Activated naive CD4-positive, alpha-beta T cell (primary cell): ENCODE data around the gene GTPBP6.
"Not testable (repeated sequence)": the region's sequence is repeated elsewhere in the genome, so short reads cannot be mapped to it uniquely, and the experiment has no call there.

Experiments
- DNase-seq, 4 experiments: peaks; one replicate each; lab custom pipeline; 2025; lab: John Stamatoyannopoulos, UW

Gene GTPBP6

DNA sequence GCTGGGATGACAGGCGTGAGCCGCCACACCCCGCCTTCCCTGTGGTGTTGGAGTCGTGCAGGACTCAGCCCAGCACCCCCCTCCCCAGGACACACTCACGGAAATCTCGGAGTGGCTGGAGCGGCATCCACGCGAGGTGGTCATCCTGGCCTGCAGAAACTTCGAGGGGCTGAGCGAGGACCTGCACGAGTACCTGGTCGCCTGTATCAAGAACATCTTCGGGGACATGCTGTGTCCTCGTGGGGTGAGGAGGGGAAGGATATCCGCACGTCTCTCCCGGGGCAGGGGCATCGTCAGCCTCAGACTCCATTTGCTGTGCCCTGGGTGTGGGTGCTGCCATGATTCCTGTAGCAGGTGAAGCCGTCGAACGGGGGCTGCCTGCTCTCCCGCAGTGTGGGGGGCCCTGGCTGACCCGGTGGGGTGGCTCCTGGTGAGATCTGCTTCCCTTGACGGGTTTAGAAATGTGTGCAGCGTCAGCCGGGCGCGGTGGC is 27.1 kb downstream of the GTPBP6 start:
- DNase-seq = no peak

DNA sequence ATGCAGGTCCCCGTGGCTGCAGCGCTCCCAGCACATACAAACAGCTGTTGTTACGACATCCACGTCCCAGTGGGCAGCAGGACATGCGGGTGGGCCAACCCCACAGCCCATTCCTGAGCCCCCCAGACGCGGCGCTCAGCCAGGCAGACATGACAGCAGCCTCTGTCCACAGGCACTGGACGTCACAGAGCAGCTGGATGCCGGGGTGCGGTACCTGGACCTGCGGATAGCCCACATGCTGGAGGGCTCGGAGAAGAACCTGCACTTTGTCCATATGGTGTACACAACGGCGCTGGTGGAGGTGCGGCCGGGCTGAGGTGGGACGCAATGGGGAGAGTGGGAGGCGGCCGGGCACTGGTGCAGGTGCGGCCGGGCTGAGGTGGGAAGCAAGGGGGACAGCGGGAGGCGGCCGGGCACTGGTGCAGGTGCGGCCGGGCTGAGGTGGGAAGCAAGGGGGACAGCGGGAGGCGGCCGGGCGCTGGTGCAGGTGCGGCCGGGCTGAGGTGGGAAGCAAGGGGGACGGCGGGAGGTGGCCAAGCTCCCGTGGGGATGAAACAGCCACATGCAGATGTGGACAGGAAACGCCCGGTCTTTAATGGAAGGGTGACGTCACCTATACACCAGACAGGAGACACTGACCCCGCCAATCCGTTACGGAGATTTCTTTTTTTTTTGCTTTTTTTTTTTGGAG is 28.0 kb downstream of the GTPBP6 start:
- no peak for DNase-seq

DNA sequence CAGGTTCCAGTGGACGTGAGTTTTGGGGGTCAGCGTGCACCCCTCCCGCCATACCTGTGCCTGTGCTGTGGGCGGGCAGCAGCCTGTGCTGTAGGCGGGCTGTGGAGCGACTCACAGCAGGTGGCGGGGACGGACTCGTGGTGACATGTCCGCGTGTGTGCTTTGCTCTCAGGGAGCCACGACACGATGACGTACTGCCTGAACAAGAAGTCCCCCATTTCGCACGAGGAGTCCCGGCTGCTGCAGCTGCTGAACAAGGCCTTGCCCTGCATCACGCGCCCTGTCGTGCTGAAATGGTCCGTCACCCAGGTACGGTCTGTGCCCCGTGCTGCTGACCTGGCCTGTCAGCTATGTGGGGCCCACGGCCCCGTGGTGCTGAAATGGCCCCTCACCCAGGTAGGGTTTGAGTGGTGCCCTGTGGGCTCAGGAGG is 30.0 kb downstream of the GTPBP6 start:
- no peak for DNase-seq

DNA sequence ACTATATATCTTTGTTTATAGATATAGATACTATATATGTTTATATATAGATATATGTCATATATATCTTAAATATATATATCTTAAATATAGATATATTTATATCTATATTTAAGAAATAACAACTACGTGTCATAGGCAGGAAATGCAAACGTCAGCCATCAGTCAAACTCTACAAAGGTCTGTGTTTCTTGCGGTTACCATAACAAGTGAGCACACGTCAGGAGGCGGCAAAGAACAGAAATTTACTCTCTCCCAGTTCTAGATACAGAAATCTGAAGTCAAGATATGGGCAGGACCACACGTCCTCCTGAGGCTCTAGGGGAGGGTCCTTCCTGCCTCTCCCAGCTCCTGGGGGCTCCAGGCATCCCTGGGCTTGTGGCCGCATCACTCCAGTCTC is 30.9 kb downstream of the GTPBP6 start:
- DNase-seq = no peak

DNA sequence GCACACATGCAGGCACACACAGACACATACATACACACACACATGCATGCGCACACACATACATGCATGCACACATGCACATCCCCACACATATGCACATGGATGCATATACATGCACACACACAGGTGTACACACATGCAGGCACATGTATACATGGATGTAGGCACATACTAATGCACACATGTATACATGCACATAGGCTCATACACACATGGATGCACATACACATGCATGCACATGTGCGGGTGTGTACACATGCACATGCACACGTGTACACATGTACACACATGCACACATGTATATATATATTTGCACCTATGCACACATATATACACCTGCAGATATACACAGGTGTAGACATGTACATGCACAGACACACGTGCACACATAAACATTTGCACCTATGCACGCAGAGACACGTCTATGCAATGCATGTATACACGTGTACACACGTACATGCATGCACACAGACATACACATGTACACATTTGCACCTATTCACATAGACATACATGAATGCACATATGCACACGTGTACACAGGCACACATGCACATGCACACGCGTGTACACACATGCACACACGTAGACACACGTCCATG is 33.4 kb downstream of the GTPBP6 start:
- no peak for DNase-seq

DNA sequence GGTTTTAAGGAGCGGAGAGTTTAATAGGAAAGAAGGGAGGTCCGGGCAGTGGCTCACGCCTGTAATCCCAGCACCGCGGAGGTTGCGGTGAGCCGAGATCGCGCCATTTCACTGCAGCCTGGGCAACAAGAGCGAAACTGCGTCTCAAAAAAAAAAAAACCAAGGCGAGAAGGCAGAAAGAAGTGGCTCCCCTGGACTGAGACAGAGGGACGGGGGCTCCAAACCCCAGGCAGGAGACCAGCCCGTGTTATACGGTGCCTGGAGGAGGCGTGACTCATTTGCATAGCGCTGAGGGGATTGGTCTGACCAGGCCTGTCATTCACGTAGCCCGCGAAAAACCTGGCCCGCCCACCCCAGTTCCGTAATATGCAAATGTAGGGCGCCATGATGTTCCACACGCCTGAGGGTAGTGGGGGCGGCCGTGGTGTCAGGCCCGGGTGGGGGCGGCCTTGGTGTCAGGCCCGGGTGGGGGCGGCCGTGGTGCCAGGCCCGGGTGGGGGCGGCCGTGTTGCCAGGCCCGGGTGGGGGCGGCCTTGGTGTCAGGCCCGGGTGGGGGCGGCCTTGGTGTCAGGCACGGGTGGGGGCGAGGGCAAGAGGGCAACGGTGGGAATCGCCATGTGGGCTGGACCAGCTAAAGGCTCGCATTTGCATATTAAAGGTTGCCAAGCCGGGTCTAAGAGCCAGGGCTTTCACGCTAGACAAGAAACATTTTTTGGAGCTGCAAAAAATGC is 35.3 kb downstream of the GTPBP6 start:
- DNase-seq = no peak

DNA sequence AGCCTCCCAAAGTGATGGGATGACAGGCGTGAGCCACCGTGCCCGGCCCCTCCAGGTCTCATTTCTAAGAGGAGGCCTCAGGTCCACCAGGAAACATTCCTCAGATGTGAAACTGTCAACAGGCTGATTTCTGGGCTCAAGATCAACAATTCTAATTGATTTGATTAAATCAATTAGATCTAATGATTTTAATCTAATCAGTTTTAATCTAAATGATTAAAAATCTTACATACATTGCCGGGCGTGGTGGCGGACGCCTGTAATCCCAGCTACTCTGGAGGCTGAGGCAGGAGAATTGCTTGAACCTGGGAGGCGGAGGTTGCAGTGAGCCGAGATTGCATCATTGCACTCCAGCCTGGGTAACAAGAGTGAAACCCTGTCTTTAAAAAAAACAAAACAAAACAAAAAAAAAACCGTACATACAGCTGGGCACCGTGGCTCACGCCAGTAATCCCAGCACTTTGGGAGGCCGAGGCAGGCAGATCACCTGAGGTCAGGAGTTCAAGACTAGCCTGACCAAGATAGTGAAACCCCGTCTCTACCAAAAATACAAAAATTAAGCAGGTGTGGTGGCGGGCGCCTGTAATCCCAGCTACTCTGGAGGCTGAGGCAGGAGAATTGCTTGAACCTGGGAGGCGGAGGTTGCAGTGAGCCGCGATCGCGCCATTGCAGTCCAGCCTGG is 36.5 kb downstream of the GTPBP6 start:
- not testable (repeated sequence) for DNase-seq

DNA sequence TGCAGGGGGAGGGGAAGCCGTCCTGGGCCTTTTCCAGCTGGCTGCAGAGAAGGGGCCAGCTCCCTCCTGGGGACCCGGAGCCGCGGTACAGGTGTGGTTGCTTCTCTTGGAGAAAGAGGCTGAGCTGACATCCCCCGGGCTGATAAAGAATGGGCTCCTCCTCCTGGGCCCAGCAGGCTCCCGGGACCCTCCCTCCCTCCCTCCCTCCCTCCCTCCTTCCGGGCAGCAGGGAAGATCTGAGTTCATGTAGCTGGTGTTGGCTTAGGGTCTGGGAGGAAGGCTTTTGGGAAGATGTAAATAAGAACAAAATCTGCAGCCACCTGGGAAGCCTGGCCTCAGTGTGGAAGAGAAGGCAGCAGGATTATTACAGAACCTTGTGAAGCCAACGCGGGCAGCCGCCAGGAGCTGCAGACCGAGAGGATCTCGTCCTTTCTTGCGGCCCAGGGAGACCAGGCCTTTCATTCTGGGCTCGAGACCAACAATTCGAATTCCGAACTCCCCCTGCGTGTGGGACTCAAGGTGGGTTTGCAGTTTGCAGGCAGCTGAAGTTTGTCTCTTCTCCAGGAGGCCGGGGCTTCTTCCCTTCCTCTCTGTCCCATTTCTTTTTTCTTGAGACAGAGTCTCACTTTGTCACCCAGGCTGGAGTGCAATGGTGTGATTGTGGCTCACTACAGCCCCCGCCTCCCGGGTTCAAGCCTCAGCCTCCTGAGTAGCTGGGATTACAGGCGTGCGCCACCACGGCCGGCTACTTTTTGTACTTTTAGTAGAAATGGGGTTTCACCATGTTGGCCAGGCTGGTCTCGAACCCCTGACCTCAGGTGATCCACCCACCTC is 37.2 kb downstream of the GTPBP6 start, which contains the start of gene PLCXD1:
TSS of gene PLCXD1 (plus strand) at position 216 of the 834 bp plus-strand sequence. CDS start 2,807 bp downstream, outside the sequence.
- no peak for DNase-seq

DNA sequence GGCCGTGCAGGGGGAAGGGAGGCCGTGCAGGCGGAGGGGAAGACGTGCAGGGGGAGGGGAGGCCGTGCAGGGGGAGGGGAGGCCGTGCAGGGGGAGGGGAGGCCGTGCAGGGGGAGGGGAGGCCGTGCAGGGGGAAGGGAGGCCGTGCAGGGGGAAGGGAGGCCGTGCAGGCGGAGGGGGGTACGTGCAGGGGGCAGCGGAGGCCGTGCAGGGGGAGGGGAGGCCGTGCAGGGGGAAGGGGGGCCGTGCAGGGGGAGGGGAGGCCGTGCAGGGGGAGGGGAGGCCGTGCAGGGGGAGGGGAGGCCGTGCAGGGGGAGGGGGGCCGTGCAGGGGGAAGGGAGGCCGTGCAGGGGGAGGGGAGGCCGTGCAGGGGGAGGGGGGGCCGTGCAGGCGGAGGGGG is 37.9 kb downstream of the GTPBP6 start:
- DNase-seq = not testable (repeated sequence)

DNA sequence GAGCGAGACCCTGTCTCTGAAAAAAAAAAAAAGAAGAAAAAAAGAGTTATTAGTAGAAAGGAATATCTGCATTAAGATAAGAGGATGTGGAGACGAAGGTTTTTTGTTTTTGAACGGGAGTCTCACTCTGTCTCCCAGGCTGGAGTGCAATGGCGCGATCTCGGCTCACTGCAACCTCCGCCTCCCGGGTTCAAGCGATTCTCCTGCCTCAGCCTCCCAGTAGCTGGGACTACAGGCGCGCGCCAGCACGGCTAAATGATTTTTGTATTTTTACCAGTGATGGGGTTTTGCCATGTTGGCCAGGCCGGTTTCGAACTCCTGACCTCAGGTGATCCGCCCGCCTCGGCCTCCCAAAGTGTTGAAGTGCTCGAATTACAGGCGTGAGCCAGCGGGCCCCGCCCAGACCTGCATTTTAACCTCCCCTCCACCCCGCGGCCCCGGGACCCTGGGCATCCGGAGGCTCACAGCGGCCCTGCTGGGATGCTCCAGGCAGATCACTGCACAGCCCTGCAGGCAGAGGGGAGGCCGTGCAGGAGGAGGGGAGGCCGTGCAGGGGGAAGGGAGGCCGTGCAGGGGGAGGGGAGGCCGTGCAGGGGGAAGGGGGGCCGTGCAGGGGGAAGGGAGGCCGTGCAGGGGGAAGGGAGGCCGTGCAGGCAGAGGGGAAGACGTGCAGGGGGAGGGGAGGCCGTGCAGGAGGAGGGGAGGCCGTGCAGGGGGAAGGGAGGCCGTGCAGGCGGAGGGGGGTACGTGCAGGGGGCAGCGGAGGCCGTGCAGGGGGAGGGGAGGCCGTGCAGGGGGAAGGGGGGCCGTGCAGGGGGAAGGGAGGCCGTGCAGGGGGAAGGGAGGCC is 38.6 kb downstream of the GTPBP6 start:
- not testable (repeated sequence) for DNase-seq

DNA sequence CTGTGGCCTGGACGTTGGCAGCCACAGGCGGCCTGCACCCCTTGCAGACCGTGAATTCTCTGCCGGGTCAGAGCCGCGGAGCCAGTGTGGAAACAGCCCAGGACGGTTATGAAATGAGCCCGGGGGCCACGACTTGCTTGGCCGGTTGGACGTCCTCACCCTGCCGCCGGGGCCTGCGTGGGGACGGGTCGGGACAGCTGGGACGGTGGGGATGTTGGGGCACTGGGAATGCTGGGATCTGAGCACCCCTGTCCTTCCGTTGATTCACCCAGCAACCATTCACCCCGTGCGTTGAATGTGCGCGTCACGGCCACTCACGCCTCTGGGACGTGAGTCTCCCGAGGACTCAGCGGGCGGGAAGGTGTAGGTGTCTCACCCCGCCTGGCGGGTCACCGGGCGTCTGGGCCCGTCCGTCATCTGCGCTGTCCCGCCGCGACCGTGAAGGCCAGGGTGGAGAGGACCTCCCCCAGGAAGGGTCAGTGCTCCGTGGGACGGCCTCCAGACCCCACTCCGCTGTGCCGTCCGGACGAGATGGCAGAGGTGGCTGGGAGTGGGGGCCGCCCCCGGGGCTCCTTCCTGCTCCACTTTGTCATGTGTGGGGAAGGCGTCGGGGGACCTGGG is 41.9 kb downstream of the GTPBP6 start:
- no peak for DNase-seq

DNA sequence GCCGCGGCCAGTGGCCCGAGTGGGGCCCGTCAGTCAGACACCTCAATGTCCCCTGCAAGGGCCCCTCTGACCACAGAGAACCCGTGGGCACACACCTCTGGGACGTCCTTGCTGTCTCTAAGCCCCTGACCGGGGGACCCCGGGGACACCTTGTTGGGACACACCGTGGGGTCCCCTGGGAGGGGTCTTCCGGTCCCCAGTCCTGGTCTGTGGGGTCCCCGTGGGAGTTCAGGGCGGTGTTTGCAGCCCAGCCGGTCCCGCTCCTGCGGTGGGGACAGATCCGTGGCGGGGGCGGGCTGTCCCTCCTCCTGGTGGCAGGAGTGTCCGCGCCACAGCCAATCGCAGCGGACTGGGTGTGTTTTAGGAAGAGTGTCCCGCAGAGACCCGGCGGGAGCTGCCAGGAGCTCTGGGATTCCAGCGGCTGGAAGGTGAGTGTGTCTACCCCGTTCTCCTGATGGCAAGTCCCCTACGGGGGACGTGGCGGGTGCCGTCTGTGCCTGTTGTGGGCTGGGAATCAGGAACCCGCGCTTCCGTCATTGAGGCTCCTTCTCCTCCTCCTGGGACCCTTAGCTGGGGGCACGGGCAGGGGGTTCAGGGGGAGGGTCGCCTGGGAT is 42.5 kb downstream of the GTPBP6 start:
- DNase-seq = no peak

DNA sequence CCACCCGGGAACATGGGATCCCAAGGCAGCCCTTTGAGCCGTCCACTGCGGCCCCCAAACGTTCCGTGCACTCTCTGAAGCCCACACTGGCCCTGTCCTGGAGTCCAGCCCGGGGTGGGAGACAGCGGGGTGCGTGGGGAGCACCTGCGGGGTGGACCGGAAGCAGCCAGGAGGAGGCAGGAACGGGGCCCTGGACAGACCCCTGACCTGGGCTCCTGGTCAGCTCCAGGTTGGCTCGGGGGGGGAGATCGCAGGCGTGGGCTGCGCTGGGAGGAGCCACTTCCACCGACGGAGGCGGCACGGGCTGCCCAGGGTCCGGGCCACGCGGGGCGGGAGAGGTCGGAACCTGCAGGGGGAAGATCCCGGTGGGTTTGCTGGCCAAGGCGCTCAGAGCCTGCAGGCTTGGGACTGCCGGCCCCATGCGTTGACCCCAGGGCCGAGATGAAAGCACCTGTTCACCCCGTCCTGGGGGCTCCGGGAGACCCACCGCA is 43.1 kb downstream of the GTPBP6 start:
- DNase-seq = no peak

DNA sequence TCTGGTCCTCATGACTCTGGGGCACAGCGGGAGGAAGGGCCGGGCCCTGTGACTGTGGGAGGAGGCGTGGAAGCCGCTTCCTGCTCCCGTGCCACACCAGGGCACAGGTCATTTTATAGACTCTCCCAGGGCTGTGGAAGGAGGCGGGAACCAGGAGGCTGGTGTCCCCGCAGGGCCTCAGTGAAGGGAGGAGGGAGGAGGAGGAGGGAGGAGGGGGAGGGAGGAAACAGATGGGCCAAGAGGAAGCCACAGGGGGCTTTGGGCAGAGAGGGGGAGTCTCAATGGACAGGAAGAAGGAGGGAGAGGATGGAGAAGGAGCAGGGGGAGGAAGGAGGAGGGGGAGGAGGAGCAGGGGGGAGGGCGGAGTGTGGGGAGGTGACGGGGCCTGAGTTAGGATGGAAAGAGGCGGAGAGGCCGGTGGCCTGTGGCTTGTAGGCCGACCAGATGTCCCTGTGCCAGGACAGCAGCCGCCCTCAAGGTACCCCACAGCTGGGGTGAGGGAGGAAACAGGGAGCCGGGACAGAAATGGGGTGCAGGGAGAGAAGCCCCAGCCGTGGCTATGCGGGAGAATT is 43.6 kb downstream of the GTPBP6 start:
- DNase-seq = no peak

DNA sequence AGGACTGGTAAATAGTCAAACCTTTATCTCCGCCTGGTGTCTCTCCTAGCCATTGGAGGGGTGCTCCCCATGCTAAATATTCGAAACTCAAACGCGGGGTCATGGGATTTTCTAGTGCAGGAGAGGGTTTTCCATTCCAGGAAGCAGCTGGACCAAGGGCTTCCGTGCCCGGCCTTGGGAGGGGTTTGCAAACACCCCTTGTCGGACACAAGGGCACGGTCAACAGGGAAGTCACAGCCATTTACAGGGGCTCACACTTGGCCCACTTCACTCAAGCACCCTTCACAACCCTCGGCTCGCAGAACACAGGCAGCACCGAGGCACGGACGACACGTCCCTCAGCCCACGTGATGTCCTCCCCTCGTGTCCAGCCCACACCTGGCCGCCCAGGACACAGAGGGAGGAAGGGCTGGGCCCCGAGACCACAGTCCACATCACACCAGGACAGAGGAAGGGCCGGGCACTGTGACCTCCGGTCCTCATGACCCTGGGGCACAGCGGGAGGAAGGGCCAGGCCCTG is 47.7 kb downstream of the GTPBP6 start:
- no peak for DNase-seq

DNA sequence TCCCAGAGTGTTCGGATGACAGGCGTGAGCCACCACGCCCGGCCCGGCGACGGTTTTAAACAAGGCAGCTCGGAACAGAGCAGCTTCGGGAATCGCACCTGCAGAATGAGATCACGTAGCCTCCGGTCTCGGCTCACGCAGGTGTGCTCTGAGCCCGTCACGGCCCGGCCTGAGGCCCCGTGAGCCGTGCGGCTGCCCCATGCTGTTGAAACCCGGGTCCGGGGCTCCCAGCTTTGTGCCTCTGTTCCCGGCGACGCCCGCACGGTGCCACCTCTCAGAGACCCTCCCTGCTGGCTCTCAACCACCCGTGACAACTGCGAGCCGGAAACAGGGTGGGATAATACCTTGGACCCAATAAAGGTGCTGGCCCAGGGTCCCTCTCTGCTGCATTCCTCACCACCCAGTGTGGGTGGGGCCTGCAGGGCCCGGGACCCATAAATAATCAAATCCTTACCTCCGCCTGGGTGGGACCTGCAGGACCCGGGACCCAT is 50.8 kb downstream of the GTPBP6 start:
- no peak for DNase-seq

DNA sequence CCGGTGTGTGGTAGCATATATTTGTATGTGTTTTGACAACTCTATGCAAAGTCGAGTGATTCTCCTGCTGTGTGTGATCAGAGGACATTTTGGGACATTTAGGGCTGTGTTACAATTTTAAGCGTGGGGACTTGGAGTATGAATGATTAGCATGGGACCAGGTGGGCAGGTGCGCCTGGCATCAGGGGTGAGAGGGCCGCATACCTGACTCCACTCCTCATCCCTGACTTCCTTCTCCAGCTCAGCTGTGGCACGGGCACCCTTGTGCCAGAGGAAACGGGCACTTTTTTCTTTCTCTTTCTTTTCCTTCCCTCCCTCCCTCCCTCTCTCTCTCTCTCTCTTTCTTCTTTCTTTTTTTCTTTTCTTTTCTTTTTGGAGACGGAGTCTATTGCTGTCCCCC is 53.1 kb downstream of the GTPBP6 start:
- no peak for DNase-seq

DNA sequence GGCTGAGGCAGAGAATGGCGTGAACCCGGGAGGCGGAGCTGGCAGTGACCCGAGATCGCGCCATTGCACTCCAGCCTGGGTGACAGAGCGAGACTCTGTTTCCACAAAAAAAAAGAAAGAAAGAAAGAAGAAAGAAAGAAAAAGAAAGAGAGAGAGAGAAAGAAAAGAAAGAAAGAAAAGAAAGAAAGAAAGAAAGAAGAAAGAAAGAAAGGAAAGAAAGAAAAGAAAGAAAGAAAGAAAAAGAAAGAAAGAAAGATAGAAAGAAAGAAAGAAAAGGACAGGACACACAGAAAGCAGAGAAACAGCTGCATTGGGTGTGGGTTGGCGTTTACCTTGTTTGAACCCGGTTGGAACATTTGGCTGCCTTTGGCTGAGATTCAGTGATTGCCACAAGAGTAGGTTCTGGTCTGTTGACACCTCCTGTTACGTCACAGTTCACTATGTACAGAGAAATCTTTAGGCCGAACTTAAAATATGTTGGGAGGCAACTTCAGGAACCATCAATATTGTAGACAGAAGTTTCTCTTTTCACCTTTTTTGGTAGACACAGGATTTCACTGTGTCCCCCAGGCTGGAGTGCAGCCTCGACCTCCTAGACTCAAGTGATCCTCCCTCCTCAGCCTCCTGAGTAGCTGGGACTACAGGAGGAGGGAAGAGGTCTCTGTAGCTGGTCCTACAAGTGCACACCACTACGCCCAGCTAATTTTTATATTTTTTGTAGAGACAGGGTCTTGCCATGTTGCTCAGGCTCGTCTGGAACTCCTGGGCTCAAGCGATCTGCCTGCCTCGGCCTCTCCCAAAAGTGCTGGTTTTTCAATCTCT is 53.8 kb downstream of the GTPBP6 start:
- DNase-seq = no peak
